HG03064 (cell line): Measurements from ENCODE around the gene C3AR1.
"Not testable (repeated sequence)": the region's sequence is repeated elsewhere in the genome, so short reads cannot be mapped to it uniquely, and the experiment has no call there.

Experiments
- ATAC-seq: cut with Tn5 transposase; IDR thresholded peaks from one replicate; pipeline ENCODE4 v1.9.1; 2021; ENCODE audit warnings: low read depth; ENCODE audit not compliant: unreplicated experiment

The C3AR1 gene

DNA sequence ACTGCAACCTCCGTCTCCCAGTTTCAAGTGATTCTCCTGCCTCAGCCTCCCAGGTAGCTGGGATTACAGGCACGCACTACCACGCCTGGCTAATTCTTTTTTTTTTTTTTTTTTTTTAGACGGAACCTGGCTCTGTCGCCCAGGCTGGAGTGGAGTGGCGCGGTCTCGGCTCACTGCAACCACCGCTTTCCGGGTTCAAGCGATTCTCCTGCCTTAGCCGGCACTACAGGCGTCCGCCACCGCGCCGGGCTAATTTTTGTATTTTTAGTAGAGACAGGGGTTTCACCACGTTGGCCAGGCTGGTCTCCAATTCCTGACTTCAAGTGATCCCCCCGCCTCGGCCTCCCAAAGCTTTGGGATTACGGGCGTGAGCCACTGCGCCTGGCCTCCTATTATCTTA lies 35.1 kb downstream of the C3AR1 start:
- not testable (repeated sequence) for ATAC-seq

GRCh38 chr12:8030189-8030588 lies 36.0 kb downstream of the C3AR1 start:
- no peak for ATAC-seq

- ATAC-seq: no peak
Observed at GRCh38 chr12:8028267-8028666, 37.9 kb downstream of the C3AR1 start.

DNA sequence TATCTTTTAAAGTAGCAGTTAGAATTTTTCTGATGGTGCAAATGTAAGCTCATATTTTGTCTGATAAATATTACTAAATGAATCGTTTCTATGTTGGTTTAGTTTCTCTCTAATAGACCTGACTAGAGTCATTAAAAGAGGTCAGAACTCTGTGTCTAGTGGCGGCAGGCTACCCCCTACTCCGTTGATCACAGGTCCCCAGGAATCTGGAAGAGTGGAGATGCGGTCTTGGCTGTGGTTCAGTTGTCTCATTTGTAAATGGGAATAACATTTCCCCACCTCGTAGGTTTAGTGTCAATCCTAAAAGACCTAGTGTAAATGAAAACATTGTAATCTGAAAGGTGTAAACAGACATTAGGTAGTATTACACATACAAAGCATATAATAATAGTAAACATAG lies 38.3 kb downstream of the C3AR1 start:
- no peak for ATAC-seq

GRCh38 chr12:8026291-8026900 lies 39.8 kb downstream of the C3AR1 start:
- peak; percentile 93 for ATAC-seq

DNA sequence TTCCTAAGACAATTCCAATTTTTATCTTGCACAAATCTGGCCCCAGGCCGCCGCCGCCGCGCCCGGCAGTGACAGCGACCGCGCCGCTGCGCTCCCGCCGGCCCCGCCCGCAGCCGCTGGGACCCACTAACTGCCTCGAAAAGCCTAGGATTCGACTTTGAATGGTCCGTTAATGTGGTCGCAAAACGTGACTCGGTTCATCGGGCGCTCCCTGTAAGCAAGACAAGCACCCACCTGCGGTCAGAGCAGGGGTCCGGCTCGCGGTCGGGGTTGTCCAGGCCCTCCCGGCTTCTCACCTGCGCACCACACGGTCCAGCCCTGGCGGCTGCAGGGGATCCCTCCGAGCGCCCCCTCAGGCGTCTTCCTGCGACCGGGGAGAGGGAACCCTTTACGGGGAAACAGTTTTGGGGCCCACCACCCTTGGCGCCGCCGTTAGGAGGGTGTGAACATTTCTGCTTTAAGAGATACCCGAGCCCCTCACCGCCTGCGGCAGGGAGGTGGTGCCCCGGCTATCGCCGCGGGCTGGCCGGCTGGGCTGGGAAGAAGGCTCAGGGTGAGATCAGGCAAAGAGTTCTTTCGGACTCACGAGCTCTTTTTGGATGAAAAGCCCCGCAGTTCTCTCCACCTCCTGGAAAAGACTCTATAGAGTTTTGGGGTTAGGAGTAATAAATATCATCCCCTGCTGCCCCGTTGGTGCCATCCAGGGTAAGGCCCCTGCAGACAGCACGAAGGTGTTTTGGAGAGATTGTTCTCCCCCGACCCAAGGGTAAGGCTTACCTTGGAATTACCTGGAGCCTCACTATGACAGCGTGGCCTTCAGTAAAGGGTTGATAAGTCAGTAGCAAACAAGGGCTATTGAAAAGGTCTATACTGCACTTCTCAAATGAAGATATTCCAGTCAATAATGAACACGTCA lies 47.2 kb downstream of the C3AR1 start:
- ATAC-seq: no peak

- ATAC-seq: not testable (repeated sequence)
Observed at GRCh38 chr12:8018213-8018612, 47.9 kb downstream of the C3AR1 start.

DNA sequence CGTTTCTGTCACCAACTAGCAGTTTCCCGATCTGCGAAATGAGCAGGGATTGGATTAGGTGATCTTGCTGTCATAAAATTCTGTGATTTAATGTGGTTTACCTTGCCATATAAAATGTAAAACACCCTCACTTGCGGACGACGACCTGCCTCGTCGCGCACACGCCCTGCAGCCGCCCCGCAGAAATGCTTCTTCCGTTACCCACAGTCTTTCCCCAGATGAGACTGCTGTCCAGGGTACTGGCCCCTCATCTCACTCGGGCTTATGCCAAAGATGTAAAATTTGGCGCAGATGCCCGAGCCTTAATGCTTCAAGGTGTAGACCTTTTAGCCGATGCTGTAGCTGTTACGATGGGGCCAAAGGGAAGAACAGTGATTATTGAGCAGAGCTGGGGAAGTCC lies 51.3 kb downstream of the C3AR1 start:
- ATAC-seq: no peak

- no peak for ATAC-seq
Observed at GRCh38 chr12:8012651-8013309, 53.4 kb downstream of the C3AR1 start.

GRCh38 chr12:8011331-8011730 lies 54.8 kb downstream of the C3AR1 start:
- no peak for ATAC-seq
